Keratinocyte (primary cell): Measurements from ENCODE around the gene RBM42. TPM values are rescaled to one million over a fixed set of nuclear protein-coding genes. Genes with fewer than 3 reads are reported as not detected.
"Not testable (repeated sequence)": the region's sequence is repeated elsewhere in the genome, so short reads cannot be mapped to it uniquely, and the experiment has no call there.

Experiments used
- DNase-seq: peaks from one replicate; pipeline ENCODE4 v3.0.0-alpha.2; 2011; ENCODE audit warnings: low read depth, missing footprints, low spot score
- FAIRE-seq: peaks from 2 replicates; lab custom pipeline; 2011; peaks lifted over from hg19 to GRCh38; lab: Jason Lieb, UNC
- H2AFZ ChIP-seq: 2 replicates; pipeline ENCODE4 v1.6.0; 2012; ENCODE audit warnings: low read length, control low read depth, inconsistent platforms; ENCODE audit not compliant: control insufficient read depth
- H3K27ac ChIP-seq: 2 replicates; pipeline ENCODE4 v1.5.1; 2011; ENCODE audit warnings: low read length; ENCODE audit not compliant: control insufficient read depth, insufficient read depth
- H3K27me3 ChIP-seq: 3 replicates; pipeline ENCODE4 v1.6.0; 2011; ENCODE audit warnings: low read length; ENCODE audit not compliant: control insufficient read depth, insufficient read depth; ENCODE audit errors: extremely low read depth
- H3K36me3 ChIP-seq, 2 experiments: 2 replicates in 1 of 2; 3 replicates in 1 of 2; pipeline ENCODE4 v1.5.1; 2011; ENCODE audit warnings: low read length in 2 of 2, mild to moderate bottlenecking in 1 of 2; ENCODE audit not compliant: control insufficient read depth in 2 of 2, insufficient read depth in 2 of 2; ENCODE audit errors: extremely low read depth in 1 of 2
- H3K4me1 ChIP-seq: 3 replicates; pipeline ENCODE4 v1.5.1; 2011; ENCODE audit warnings: low read length; ENCODE audit not compliant: control insufficient read depth, insufficient read depth; ENCODE audit errors: extremely low read depth
- H3K4me2 ChIP-seq: 3 replicates; pipeline ENCODE4 v1.6.0; 2011; ENCODE audit warnings: low read depth, low read length; ENCODE audit not compliant: control insufficient read depth, insufficient read depth; ENCODE audit errors: extremely low read depth
- H3K4me3 ChIP-seq, 3 experiments: fragments of 200-600 bp in 1 of 3; sonication (generic) in 1 of 3; 2 replicates in 2 of 3; 3 replicates in 1 of 3; pipeline ENCODE4 v1.5.1; 2011 to 2016; ENCODE audit warnings: low read length in 3 of 3, mild to moderate bottlenecking in 3 of 3, control low read depth in 2 of 3, inconsistent platforms in 1 of 3, low read depth in 1 of 3, mixed read lengths in 1 of 3, mixed run types in 1 of 3, moderate library complexity in 1 of 3; ENCODE audit not compliant: control insufficient read depth in 2 of 3, insufficient read depth in 2 of 3; ENCODE audit errors: extremely low read depth in 1 of 3
- H3K79me2 ChIP-seq: 2 replicates; pipeline ENCODE4 v1.6.0; 2012; ENCODE audit warnings: low read length; ENCODE audit not compliant: control insufficient read depth, insufficient read depth
- H3K9ac ChIP-seq: 3 replicates; pipeline ENCODE4 v1.6.0; 2011; ENCODE audit warnings: low read length; ENCODE audit not compliant: control insufficient read depth, insufficient read depth; ENCODE audit errors: extremely low read depth
- H3K9me1 ChIP-seq: 3 replicates; pipeline ENCODE4 v1.6.0; 2011; ENCODE audit warnings: low read length; ENCODE audit not compliant: control insufficient read depth, insufficient read depth; ENCODE audit errors: extremely low read depth
- H3K9me3 ChIP-seq: 2 replicates; pipeline ENCODE4 v1.5.1; 2012; ENCODE audit warnings: low read depth, low read length; ENCODE audit not compliant: control insufficient read depth
- H4K20me1 ChIP-seq: 3 replicates; pipeline ENCODE4 v1.6.0; 2011; ENCODE audit warnings: low read length; ENCODE audit not compliant: control insufficient read depth, insufficient read depth; ENCODE audit errors: extremely low read depth
- CTCF ChIP-seq, 3 experiments: IDR thresholded peaks in 1 of 3; conservative IDR thresholded peaks in 1 of 3; optimal IDR thresholded peaks in 1 of 3; 2 replicates in 2 of 3; 3 replicates in 1 of 3; pipeline versions ENCODE3 to v1.5.1; 2011; ENCODE audit warnings: low read length in 3 of 3, mild to moderate bottlenecking in 3 of 3, moderate library complexity in 2 of 3, control low read depth in 1 of 3, inconsistent platforms in 1 of 3; ENCODE audit not compliant: insufficient read depth in 2 of 3; ENCODE audit errors: extremely low read depth in 1 of 3
- EZH2 ChIP-seq: IDR thresholded peaks from one replicate; pipeline ENCODE4 v1.6.1; 2012; ENCODE audit warnings: inconsistent platforms, mild to moderate bottlenecking, low read length, moderate library complexity
- dilution Hi-C: fragments of 300-500 bp; cut with MboI; formaldehyde crosslinking; loops from one replicate; pipeline ENCODE4 v1.7.0; 2020; ENCODE audit warnings: low sequenced_read_pairs; ENCODE audit not compliant: extremely low pct_ligation_motif_present
- polyA plus RNA-seq, 5 experiments: library from polyadenylated mRNA; depleted of rRNA in 3 of 5; stranded (reverse) in 3 of 5; stranded (forward) in 1 of 5; unstranded in 1 of 5; fragments of >200 nt; gene quantifications; 1 replicate in 1 of 5; 2 replicates in 3 of 5; 3 replicates in 1 of 5; pipeline versions ENCODE4 v1.2.1 to v1.2.3, GENCODE V29; 2011 to 2012; ENCODE audit warnings: missing spikeins in 2 of 5, low read depth in 1 of 5, low replicate concordance in 1 of 5

Gene RBM42
- polyA plus RNA-seq, 1 donor (not counting 4 experiments of a cell fraction or from before 2014, with no cell fraction given), result 29.8 TPM

- Histone ChIP-seq H3K9ac (no peak overlapping the region), H4K20me1 (no peaks in the 10 kb centered on the region), H2AFZ (no peak overlapping the region), H3K27ac (no peak overlapping the region), H3K9me1 (no peaks in the 10 kb centered on the region), H3K4me3 (no peak overlapping the region), H3K4me1 (no peaks in the 10 kb centered on the region), H3K9me3 (no peaks in the 10 kb centered on the region), H3K27me3 (no peaks in the 10 kb centered on the region), H3K36me3 (no peaks in the 10 kb centered on the region), H3K4me2 (no peak overlapping the region), H3K79me2 (no peaks in the 10 kb centered on the region)
- no peak for FAIRE-seq
- DNase-seq, result no peak
- TF ChIP-seq EZH2 (no peak), CTCF (optimal IDR thresholded peaks at IDR 0.05 in 1 of 3, IDR thresholded peaks at IDR 0.05 in 1 of 3, conservative IDR thresholded peaks at IDR 0.05 in 1 of 3; ENCODE audit: extremely low read depth in 1 of 3, insufficient read depth in 2 of 3, low read length in 3 of 3) (no peak)
- dilution Hi-C loops, result no loop called here
Measured at GRCh38 chr19:35596366-35596999, 32.4 kb upstream of the RBM42 start.

- Histone ChIP-seq H3K9ac (no peak overlapping the region), H3K4me2 (no peak overlapping the region), H3K36me3 (no peaks in the 10 kb centered on the region), H3K9me1 (no peaks in the 10 kb centered on the region), H3K27ac (no peak overlapping the region), H3K27me3 (no peaks in the 10 kb centered on the region), H3K79me2 (no peaks in the 10 kb centered on the region), H2AFZ (no peak overlapping the region), H4K20me1 (no peaks in the 10 kb centered on the region), H3K9me3 (no peaks in the 10 kb centered on the region), H3K4me1 (peaks cover 5% of the 10 kb centered on the region), H3K4me3 (no peak overlapping the region)
- DNase-seq, result no peak
- dilution Hi-C loops, result no loop called here
- no peak for FAIRE-seq
- TF ChIP-seq CTCF (optimal IDR thresholded peaks at IDR 0.05 in 1 of 3, IDR thresholded peaks at IDR 0.05 in 1 of 3, conservative IDR thresholded peaks at IDR 0.05 in 1 of 3; ENCODE audit: extremely low read depth in 1 of 3, insufficient read depth in 2 of 3, low read length in 3 of 3) (no peak), EZH2 (no peak)
Measured at GRCh38 chr19:35601971-35602370, 26.9 kb upstream of the RBM42 start.

GRCh38 chr19:35604436-35604835, 24.4 kb upstream of the RBM42 start:
- H3K4me1 ChIP-seq, H3K27ac ChIP-seq, FAIRE-seq, H2AFZ ChIP-seq, H3K4me2 ChIP-seq, H3K9me3 ChIP-seq, H3K79me2 ChIP-seq, H3K27me3 ChIP-seq, dilution Hi-C loops, H3K36me3 ChIP-seq, H3K4me3 ChIP-seq, DNase-seq, H3K9me1 ChIP-seq, H3K9ac ChIP-seq, H4K20me1 ChIP-seq: not testable (repeated sequence)

GRCh38 chr19:35607170-35607569, 21.7 kb upstream of the RBM42 start:
- H3K36me3 ChIP-seq, H4K20me1 ChIP-seq, H3K4me3 ChIP-seq, H3K27ac ChIP-seq, H3K27me3 ChIP-seq, DNase-seq, H3K9me1 ChIP-seq, H3K4me1 ChIP-seq, H2AFZ ChIP-seq, H3K79me2 ChIP-seq, H3K9ac ChIP-seq, FAIRE-seq, H3K9me3 ChIP-seq, H3K4me2 ChIP-seq: not testable (repeated sequence)
- dilution Hi-C loops, result loop anchor here (5.0 kb wide), 1 partner anchor 50 kb away; no protein-coding TSS in a partner anchor
